Measurements from ENCODE around the gene STXBP6. TPM values are rescaled to one million over a fixed set of nuclear protein-coding genes. Genes with fewer than 3 reads are reported as not detected.

The STXBP6 gene
- total RNA-seq, 1 experiment from 2014 or later = 12.3 TPM

DNA sequence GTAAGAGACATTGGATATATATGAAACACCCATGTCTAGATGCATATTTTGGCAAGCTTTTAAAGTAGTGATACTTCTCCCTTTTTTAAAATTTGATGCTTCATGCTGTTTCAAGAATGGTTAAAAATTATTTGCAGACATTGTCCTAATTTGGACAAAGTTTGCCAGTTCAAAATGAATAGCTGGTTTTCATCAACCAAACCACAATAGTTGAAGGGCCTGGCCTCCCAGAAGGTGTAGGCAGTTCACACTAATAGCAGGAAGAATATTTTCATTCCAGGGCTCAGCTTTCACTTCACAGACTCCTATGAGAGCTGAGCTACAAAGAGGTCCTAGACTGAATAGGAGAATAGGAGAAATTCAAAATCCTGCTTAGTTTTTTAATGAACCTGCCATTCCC lies 78.7 kb downstream of the STXBP6 start:
- no peak for DNase-seq
- Histone ChIP-seq H3K27me3 (ENCODE audit: insufficient read depth, low read depth) (no peaks in the 10 kb centered on the region), H2AFZ (no peak overlapping the region), H3K4me1 (replicated peaks; ENCODE audit: insufficient read depth) (no peaks in the 10 kb centered on the region), H3K4me2 (no peak overlapping the region), H3F3A (ENCODE audit: insufficient read depth, low read depth) (no peaks in the 10 kb centered on the region), H3K27ac (no peak overlapping the region), H3K4me3 (no peak overlapping the region), H3K9me3 (ENCODE audit: insufficient read depth, low read depth) (no peaks in the 10 kb centered on the region), H4K20me1 (ENCODE audit: insufficient read depth) (no peaks in the 10 kb centered on the region), H3K9me2 (ENCODE audit: insufficient read depth) (no peaks in the 10 kb centered on the region), H3K79me2 (ENCODE audit: low read depth) (no peaks in the 10 kb centered on the region), H3K36me3 (ENCODE audit: low read depth) (no peaks in the 10 kb centered on the region)
- BruUV-seq (replicated peaks) = no TSS peak
- TF ChIP-seq EZH2 (IDR thresholded peaks at IDR 0.05; ENCODE audit: low read depth) = no peak
- TF ChIP-seq, protein P1, sequence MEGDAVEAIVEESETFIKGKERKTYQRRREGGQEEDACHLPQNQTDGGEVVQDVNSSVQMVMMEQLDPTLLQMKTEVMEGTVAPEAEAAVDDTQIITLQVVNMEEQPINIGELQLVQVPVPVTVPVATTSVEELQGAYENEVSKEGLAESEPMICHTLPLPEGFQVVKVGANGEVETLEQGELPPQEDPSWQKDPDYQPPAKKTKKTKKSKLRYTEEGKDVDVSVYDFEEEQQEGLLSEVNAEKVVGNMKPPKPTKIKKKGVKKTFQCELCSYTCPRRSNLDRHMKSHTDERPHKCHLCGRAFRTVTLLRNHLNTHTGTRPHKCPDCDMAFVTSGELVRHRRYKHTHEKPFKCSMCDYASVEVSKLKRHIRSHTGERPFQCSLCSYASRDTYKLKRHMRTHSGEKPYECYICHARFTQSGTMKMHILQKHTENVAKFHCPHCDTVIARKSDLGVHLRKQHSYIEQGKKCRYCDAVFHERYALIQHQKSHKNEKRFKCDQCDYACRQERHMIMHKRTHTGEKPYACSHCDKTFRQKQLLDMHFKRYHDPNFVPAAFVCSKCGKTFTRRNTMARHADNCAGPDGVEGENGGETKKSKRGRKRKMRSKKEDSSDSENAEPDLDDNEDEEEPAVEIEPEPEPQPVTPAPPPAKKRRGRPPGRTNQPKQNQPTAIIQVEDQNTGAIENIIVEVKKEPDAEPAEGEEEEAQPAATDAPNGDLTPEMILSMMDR (conservative IDR thresholded peaks at IDR 0.05) = no peak
- ChIA-PET CTCF (no interaction called here), POLR2A (ENCODE audit: unreplicated experiment) (no interaction called here)
- intact Hi-C loops (cut with micrococcal nuclease; ENCODE audit: unreplicated experiment) = no loop called here

DNA sequence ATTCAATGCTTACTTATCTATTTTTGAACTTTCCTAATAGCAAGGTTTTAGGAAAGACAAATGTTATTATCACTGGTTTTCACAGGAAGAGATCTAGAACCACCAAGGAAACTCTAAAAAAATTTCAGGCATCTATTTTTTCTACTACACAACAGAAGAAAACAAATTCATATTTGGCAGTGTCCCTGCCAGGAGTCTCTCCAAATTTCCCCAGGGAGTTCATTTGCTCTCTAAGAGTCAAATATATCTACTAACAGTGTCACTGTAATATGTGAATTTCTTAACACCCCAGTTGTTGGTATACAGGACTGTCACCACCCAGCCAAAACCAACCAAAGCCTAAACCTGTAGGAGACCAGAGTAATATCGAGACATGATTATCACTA lies 83.4 kb downstream of the STXBP6 start:
- ChIA-PET CTCF (no interaction called here), POLR2A (ENCODE audit: unreplicated experiment) (no interaction called here)
- Histone ChIP-seq H3K27me3 (ENCODE audit: insufficient read depth, low read depth) (no peaks in the 10 kb centered on the region), H3K4me2 (no peak overlapping the region), H3K4me1 (replicated peaks; ENCODE audit: insufficient read depth) (no peaks in the 10 kb centered on the region), H4K20me1 (ENCODE audit: insufficient read depth) (no peaks in the 10 kb centered on the region), H3K4me3 (no peak overlapping the region), H3K27ac (no peak overlapping the region), H2AFZ (no peak overlapping the region), H3F3A (ENCODE audit: insufficient read depth, low read depth) (no peaks in the 10 kb centered on the region), H3K36me3 (ENCODE audit: low read depth) (no peaks in the 10 kb centered on the region), H3K9me2 (ENCODE audit: insufficient read depth) (no peaks in the 10 kb centered on the region), H3K9me3 (ENCODE audit: insufficient read depth, low read depth) (no peaks in the 10 kb centered on the region), H3K79me2 (ENCODE audit: low read depth) (no peaks in the 10 kb centered on the region)
- intact Hi-C loops (cut with micrococcal nuclease; ENCODE audit: unreplicated experiment) = loop anchor here (1.0 kb wide), 1 partner anchor 167 kb away; no protein-coding TSS in a partner anchor
- no peak for DNase-seq
- BruUV-seq (replicated peaks) = no TSS peak
- no peak for TF ChIP-seq EZH2 (IDR thresholded peaks at IDR 0.05; ENCODE audit: low read depth)
- TF ChIP-seq, protein P1 (conservative IDR thresholded peaks at IDR 0.05) = no peak

DNA sequence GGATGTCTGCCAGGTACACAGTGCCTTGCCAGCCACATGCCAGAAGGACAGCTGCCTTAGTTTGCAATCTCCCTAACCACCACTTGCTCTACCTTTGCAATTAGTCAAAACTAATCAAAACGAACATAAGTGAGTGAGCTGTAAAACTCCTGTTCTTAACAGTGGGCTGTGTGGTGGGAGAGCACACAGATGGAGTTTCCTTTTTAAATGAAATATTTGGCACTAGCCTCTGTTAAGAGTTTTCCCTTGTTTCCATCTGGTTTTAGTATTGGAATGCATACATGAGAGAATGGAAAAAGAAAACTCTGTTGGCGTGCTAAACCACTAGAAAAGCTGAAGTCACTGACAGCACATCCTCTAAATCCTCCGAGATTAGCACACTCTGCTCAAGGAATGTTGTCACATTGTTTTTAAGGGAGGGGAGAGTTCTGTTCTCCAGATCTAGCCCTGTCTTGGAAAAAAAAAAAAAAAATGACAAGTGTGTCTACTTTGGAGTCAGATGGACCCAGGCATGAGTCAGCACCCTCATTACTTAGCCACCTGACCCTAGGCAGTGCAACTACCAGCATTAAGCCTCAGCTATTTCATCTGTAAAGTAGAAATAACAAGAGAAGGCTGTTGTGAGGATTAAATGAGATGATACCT lies 83.9 kb downstream of the STXBP6 start:
- Histone ChIP-seq H3K4me3 (no peak overlapping the region), H3K27me3 (ENCODE audit: insufficient read depth, low read depth) (no peaks in the 10 kb centered on the region), H3K4me2 (no peak overlapping the region), H3K4me1 (replicated peaks; ENCODE audit: insufficient read depth) (no peaks in the 10 kb centered on the region), H3K79me2 (ENCODE audit: low read depth) (no peaks in the 10 kb centered on the region), H2AFZ (no peak overlapping the region), H4K20me1 (ENCODE audit: insufficient read depth) (no peaks in the 10 kb centered on the region), H3K27ac (no peak overlapping the region), H3F3A (ENCODE audit: insufficient read depth, low read depth) (no peaks in the 10 kb centered on the region), H3K36me3 (ENCODE audit: low read depth) (no peaks in the 10 kb centered on the region), H3K9me2 (ENCODE audit: insufficient read depth) (no peaks in the 10 kb centered on the region), H3K9me3 (ENCODE audit: insufficient read depth, low read depth) (no peaks in the 10 kb centered on the region)
- BruUV-seq (replicated peaks) = no TSS peak
- intact Hi-C loops (cut with micrococcal nuclease; ENCODE audit: unreplicated experiment) = loop anchor here (1.0 kb wide), 1 partner anchor 167 kb away; no protein-coding TSS in a partner anchor
- POLR2A ChIA-PET (ENCODE audit: unreplicated experiment) = interaction anchor here (0.6 kb wide), 2 partner anchors 41 to 83 kb away, joined by 3 to 4 read pairs; no protein-coding TSS in a partner anchor
- CTCF ChIA-PET = no interaction called here
- TF ChIP-seq EZH2 (IDR thresholded peaks at IDR 0.05; ENCODE audit: low read depth) = no peak
- TF ChIP-seq, protein P1 (conservative IDR thresholded peaks at IDR 0.05) = no peak
- peak; percentile 40 to 67 for DNase-seq

All from PC-9 (cell line).